Neural progenitor cell (in vitro differentiated cells): Measurements from ENCODE around the gene VAV3. TPM values are rescaled to one million over a fixed set of nuclear protein-coding genes. Genes with fewer than 3 reads are reported as not detected.

ENCODE experiments used
- DNase-seq: peaks from one replicate; pipeline ENCODE4 v3.0.0-alpha.2; 2016; ENCODE audit warnings: low spot score
- H2AFZ ChIP-seq: fragments of 200-600 bp; sonication (generic); replicated peaks from 2 replicates; pipeline ENCODE4 v1.6.1; 2016; ENCODE audit warnings: antibody characterized with exemption
- H3F3A ChIP-seq: fragments of 200-600 bp; sonication (generic); 2 replicates; pipeline ENCODE4 v1.6.1; 2016; ENCODE audit warnings: antibody characterized with exemption, low read depth
- H3K27ac ChIP-seq: fragments of 200-600 bp; sonication (generic); 2 replicates; pipeline ENCODE4 v1.5.1; 2016; ENCODE audit warnings: mild to moderate bottlenecking
- H3K27me3 ChIP-seq: fragments of 200-600 bp; sonication (generic); 2 replicates; pipeline ENCODE4 v1.6.1; 2016; ENCODE audit warnings: mild to moderate bottlenecking, moderate library complexity
- H3K36me3 ChIP-seq: fragments of 200-600 bp; sonication (generic); 2 replicates; pipeline ENCODE4 v1.5.1; 2016
- H3K4me1 ChIP-seq: fragments of 200-600 bp; sonication (generic); 2 replicates; pipeline ENCODE4 v1.6.1; 2016; ENCODE audit warnings: mixed run types
- H3K4me2 ChIP-seq: fragments of 200-600 bp; sonication (generic); 2 replicates; pipeline ENCODE4 v1.6.1; 2016
- H3K4me3 ChIP-seq: fragments of 200-600 bp; sonication (generic); 2 replicates; pipeline ENCODE4 v1.5.1; 2016
- H3K79me2 ChIP-seq: fragments of 200-600 bp; sonication (generic); 2 replicates; pipeline ENCODE4 v1.6.1; 2016; ENCODE audit warnings: low read depth
- H3K9ac ChIP-seq: fragments of 200-600 bp; sonication (generic); 2 replicates; pipeline ENCODE4 v1.6.1; 2016
- H3K9me3 ChIP-seq: fragments of 200-600 bp; sonication (generic); 2 replicates; pipeline ENCODE4 v1.5.1; 2016; ENCODE audit warnings: low read depth
- H4K20me1 ChIP-seq: fragments of 200-600 bp; sonication (generic); 2 replicates; pipeline ENCODE4 v1.6.1; 2016; ENCODE audit warnings: low read depth
- H3K27ac Mint-ChIP-seq: 3 replicates; pipeline ENCODE4 v1.8.0; 2021; ENCODE audit warnings: mixed read lengths
- H3K27me3 Mint-ChIP-seq: 2 replicates; pipeline ENCODE4 v1.8.0; 2022; ENCODE audit warnings: low read depth, mild to moderate bottlenecking, inconsistent platforms, moderate library complexity, mixed read lengths; ENCODE audit not compliant: insufficient read depth
- H3K36me3 Mint-ChIP-seq: 3 replicates; pipeline ENCODE4 v1.8.0; 2021; ENCODE audit warnings: mixed read lengths
- H3K4me1 Mint-ChIP-seq: 3 replicates; pipeline ENCODE4 v1.8.0; 2021; ENCODE audit warnings: mixed read lengths
- H3K4me3 Mint-ChIP-seq: 3 replicates; pipeline ENCODE4 v1.8.0; 2021; ENCODE audit warnings: mild to moderate bottlenecking, moderate library complexity, mixed read lengths
- H3K9me3 Mint-ChIP-seq: 3 replicates; pipeline ENCODE4 v1.8.0; 2020; ENCODE audit warnings: mixed read lengths
- EZH2 ChIP-seq: fragments of 200-600 bp; sonication (generic); IDR thresholded peaks from 2 replicates; pipeline ENCODE4 v1.6.1; 2017; ENCODE audit warnings: antibody characterized with exemption, mild to moderate bottlenecking, moderate library complexity
- EZH2phosphoT487 ChIP-seq: fragments of 200-600 bp; sonication (generic); IDR thresholded peaks from 2 replicates; pipeline ENCODE4 v1.6.1; 2017; ENCODE audit warnings: antibody characterized with exemption
- total RNA-seq: library from RNA; depleted of rRNA; stranded (reverse); fragments of >200 nt; gene quantifications from 2 replicates; pipeline ENCODE4 v1.2.3, GENCODE V29; 2015; ENCODE audit warnings: low replicate concordance
- TF ChIP-seq, protein P1 (sequence below): fragments of 200-600 bp; sonication (generic); IDR thresholded peaks from 2 replicates; pipeline ENCODE4 v1.5.1; 2017; ENCODE audit warnings: antibody characterized with exemption, mild to moderate bottlenecking

VAV3 gene
- total RNA-seq, 1 donor from 2014 or later: 1.7 TPM

DNA sequence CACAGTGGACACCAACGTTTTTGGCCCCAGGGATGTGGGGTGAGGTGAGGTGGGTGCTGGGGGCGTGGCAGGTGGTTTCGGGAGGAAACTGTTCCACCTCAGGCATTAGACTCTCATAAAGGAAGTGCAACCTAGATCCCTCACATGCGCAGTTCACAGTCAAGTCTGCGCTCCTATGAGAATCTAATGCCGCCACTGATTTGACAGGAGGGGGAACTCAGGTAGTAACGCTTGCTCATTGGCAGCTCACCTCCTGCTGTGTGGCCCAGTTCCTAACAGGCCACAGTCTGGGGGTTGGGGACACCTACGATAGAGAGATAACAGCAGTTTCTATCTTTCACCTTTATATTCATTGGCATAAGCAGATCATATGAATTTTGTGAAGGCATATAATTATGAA, 347.1 kb downstream of the VAV3 start:
- no peak overlapping the region for H3K4me2 ChIP-seq
- H3K36me3 Mint-ChIP-seq: no peaks in the 10 kb centered on the region
- no peak overlapping the region for H3K4me3 Mint-ChIP-seq
- no peaks in the 10 kb centered on the region for H3K36me3 ChIP-seq
- H3K4me1 ChIP-seq: no peaks in the 10 kb centered on the region
- H3K27me3 ChIP-seq: no peaks in the 10 kb centered on the region
- no peak for DNase-seq
- no peaks in the 10 kb centered on the region for H4K20me1 ChIP-seq
- TF ChIP-seq EZH2phosphoT487 (no peak), EZH2 (no peak)
- TF ChIP-seq, protein P1, sequence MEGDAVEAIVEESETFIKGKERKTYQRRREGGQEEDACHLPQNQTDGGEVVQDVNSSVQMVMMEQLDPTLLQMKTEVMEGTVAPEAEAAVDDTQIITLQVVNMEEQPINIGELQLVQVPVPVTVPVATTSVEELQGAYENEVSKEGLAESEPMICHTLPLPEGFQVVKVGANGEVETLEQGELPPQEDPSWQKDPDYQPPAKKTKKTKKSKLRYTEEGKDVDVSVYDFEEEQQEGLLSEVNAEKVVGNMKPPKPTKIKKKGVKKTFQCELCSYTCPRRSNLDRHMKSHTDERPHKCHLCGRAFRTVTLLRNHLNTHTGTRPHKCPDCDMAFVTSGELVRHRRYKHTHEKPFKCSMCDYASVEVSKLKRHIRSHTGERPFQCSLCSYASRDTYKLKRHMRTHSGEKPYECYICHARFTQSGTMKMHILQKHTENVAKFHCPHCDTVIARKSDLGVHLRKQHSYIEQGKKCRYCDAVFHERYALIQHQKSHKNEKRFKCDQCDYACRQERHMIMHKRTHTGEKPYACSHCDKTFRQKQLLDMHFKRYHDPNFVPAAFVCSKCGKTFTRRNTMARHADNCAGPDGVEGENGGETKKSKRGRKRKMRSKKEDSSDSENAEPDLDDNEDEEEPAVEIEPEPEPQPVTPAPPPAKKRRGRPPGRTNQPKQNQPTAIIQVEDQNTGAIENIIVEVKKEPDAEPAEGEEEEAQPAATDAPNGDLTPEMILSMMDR: no peak
- H3K27me3 Mint-ChIP-seq: no peaks in the 10 kb centered on the region
- H3K9me3 ChIP-seq: no peaks in the 10 kb centered on the region
- H2AFZ ChIP-seq: no peak overlapping the region
- no peak overlapping the region for H3K4me3 ChIP-seq
- H3F3A ChIP-seq: no peaks in the 10 kb centered on the region
- H3K27ac Mint-ChIP-seq: no peak overlapping the region
- H3K27ac ChIP-seq: no peak overlapping the region
- H3K4me1 Mint-ChIP-seq: no peaks in the 10 kb centered on the region
- H3K9ac ChIP-seq: no peak overlapping the region
- H3K79me2 ChIP-seq: no peaks in the 10 kb centered on the region
- H3K9me3 Mint-ChIP-seq: peaks cover 4% of the 10 kb centered on the region

- no peaks in the 10 kb centered on the region for H3K9me3 ChIP-seq
- no peaks in the 10 kb centered on the region for H4K20me1 ChIP-seq
- no peaks in the 10 kb centered on the region for H3K27me3 ChIP-seq
- H3K9ac ChIP-seq: no peak overlapping the region
- Mint-ChIP-seq H3K27ac (no peak overlapping the region), H3K9me3 (peaks cover 6% of the 10 kb centered on the region), H3K4me1 (no peaks in the 10 kb centered on the region), H3K36me3 (no peaks in the 10 kb centered on the region), H3K4me3 (no peak overlapping the region), H3K27me3 (no peaks in the 10 kb centered on the region)
- H3K27ac ChIP-seq: no peak overlapping the region
- H3K36me3 ChIP-seq: no peaks in the 10 kb centered on the region
- H3F3A ChIP-seq: no peaks in the 10 kb centered on the region
- H3K4me1 ChIP-seq: no peaks in the 10 kb centered on the region
- no peak overlapping the region for H3K4me2 ChIP-seq
- no peak overlapping the region for H2AFZ ChIP-seq
- TF ChIP-seq EZH2phosphoT487 (no peak), EZH2 (no peak)
- TF ChIP-seq, protein P1: no peak
- no peak overlapping the region for H3K4me3 ChIP-seq
- H3K79me2 ChIP-seq: no peaks in the 10 kb centered on the region
- DNase-seq: no peak
These were observed 347.5 kb downstream of the VAV3 start for GRCh38 chr1:107617456-107617855.

DNA sequence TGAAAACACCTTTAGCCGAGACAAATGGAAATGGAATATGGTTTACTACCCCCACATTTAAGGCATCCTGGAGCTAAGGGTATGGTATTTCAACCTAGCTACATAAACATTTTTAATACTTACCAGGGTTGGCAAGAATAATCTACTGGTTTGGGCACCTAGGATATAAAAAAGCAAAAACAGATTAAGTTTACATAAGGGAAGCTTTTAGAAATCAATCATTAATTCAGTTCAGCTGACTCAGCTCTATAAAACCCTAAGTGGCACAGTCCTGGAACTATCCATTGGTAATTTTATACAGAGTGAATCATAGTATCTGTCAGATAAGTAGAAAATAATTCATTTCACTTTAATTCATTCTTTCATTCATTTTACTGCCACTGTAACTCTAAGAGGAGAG, 355.2 kb downstream of the VAV3 start:
- Histone ChIP-seq H4K20me1 (no peaks in the 10 kb centered on the region), H3K4me2 (no peak overlapping the region), H3F3A (no peaks in the 10 kb centered on the region), H3K36me3 (no peaks in the 10 kb centered on the region), H3K9me3 (no peaks in the 10 kb centered on the region), H3K4me1 (no peaks in the 10 kb centered on the region), H2AFZ (no peak overlapping the region), H3K79me2 (no peaks in the 10 kb centered on the region), H3K27me3 (no peaks in the 10 kb centered on the region), H3K4me3 (no peak overlapping the region), H3K9ac (no peak overlapping the region), H3K27ac (no peak overlapping the region)
- no peak for DNase-seq
- TF ChIP-seq, protein P1: no peak
- TF ChIP-seq EZH2phosphoT487 (no peak), EZH2 (no peak)
- H3K9me3 Mint-ChIP-seq: peaks cover 9% of the 10 kb centered on the region
- no peak overlapping the region for H3K4me3 Mint-ChIP-seq
- no peaks in the 10 kb centered on the region for H3K36me3 Mint-ChIP-seq
- no peak overlapping the region for H3K27ac Mint-ChIP-seq
- no peaks in the 10 kb centered on the region for H3K4me1 Mint-ChIP-seq
- H3K27me3 Mint-ChIP-seq: peaks cover 2% of the 10 kb centered on the region
